Erythroblast (primary cell): ENCODE measurements around the gene ATG7.

ENCODE experiments used
- GATA1 ChIP-seq: IDR thresholded peaks from 2 replicates; pipeline ENCODE4 v1.6.1; 2011; ENCODE audit warnings: low read depth, mild to moderate bottlenecking, control low read depth, low read length, moderate library complexity
- POLR2A ChIP-seq: IDR thresholded peaks from 2 replicates; pipeline ENCODE4 v1.6.1; 2011; ENCODE audit warnings: mild to moderate bottlenecking, low read length

- no peak for TF ChIP-seq POLR2A
- TF ChIP-seq GATA1 = no peak
These were observed 209.8 kb downstream of the ATG7 start for GRCh38 chr3:11482021-11482420.
